Measurements from ENCODE around the gene CNOT4.

CNOT4 gene

DNA sequence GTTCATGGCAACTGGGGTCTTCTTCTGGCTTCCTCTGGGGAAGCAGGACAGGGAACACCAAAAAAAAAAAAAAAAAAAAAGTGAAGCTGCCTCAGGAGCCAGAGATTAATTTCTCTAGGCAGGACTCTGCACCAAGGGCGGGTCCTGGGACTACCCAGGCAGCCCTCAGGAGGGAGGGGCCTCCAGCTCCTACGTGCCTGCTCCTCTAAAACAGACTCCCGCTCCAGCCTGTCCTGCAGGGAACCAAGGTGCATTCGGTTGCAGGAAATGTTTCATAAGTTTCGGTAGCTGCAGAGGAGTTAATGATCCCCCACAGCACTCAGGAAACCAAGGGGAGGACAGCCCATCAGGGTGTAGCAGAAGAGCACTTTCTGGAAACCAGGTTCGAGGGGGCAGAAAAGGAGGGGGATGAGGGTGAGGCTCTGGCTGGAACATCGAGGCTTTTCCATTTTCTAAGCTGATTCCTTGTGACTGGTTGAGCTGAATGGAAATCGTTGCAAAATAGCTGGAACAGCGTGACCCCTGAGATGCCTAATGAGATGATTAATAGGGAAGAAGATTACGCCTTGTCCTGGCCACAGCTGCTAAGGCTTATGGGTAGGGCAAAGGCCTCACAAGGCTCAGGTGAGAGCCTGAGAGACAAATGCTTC lies 192.1 kb downstream of the CNOT4 start:
- DNase-seq: no peak

DNA sequence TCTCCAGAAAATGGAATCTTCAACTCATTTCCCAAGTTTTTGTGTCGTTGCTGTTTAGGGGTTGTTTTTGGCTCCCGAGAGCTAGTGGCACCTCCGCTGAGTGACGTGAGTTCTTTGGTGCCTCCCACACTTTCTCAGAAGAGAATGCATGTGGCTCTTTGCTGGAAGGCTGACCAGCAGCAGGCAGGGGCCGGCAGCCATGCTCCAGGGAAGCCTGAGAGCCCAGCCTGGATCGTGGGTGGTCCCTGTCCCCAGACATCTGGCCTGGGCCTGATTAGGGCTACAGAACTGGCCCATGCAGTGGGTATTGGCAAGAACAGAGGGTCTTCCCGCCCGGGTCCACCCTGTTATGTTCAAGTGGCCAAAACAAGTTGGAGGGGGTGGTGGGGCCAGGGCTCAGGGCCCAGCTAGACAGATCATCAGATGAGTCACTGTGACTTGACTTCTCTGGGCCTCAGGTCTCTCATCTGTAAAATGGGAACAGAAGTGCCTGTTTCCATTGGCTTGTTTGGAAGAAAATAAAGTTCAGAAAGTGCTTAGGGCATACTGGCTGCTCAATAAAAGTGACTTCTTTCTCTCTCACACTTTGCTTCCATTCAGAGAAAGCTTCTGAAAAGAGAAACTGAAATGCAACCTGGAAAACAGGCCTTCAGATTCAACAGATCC lies 193.1 kb downstream of the CNOT4 start:
- DNase-seq: no peak

DNA sequence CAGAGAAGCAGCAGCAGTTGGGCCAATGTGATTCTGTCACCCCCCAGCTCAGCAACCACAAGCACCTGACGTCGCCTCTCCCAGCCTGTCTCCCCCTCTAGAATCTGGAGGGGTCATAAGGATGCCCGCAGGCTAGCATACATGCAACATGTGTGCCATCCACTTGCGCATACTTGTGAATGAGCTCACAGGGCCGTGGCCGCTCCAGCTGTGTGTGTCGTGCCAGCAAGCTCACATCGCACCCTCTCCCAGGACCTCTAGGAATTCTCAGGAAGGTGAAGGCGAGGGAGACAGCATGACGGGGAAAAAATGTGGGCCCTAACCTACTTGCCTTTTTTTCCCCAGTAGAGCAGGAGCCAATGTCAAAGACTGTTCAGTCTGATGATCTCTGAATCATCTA lies 195.9 kb downstream of the CNOT4 start:
- DNase-seq: no peak

Data from stimulated activated CD4-positive, alpha-beta T cell treated with anti-CD3 and anti-CD28 coated beads, Interleukin-1b, Interleukin-23, amount 100 ng/mL, for 48 hours (primary cell).